GM18909 (cell line): ENCODE data around the gene TAAR8.
"Not testable (repeated sequence)": the region's sequence is repeated elsewhere in the genome, so short reads cannot be mapped to it uniquely, and the experiment has no call there.

Experiments used
- ATAC-seq: cut with Tn5 transposase; IDR thresholded peaks from one replicate; pipeline ENCODE4 v1.9.1; 2021; ENCODE audit warnings: mild to moderate bottlenecking; ENCODE audit not compliant: unreplicated experiment, poor library complexity

The TAAR8 gene

GRCh38 chr6:132552372-132552771 is at the start of gene TAAR8:
Gene TAAR8, plus strand, starts transcription at chr6:132552672. Its CDS starts 21 bp downstream, at chr6:132552693.
- no peak for ATAC-seq

- no peak for ATAC-seq
Observed at GRCh38 chr6:132504757-132505156, 47.7 kb upstream of the TAAR8 start.

- peak; percentile 45 for ATAC-seq
Observed at GRCh38 chr6:132505158-132505557, 47.3 kb upstream of the TAAR8 start.

GRCh38 chr6:132506461-132506860 is 46.0 kb upstream of the TAAR8 start:
- ATAC-seq = peak; percentile 28

- no peak for ATAC-seq
Observed at GRCh38 chr6:132506869-132507808, 45.3 kb upstream of the TAAR8 start.

- no peak for ATAC-seq
Observed at GRCh38 chr6:132511210-132511830, 41.2 kb upstream of the TAAR8 start.

GRCh38 chr6:132511831-132512220 is 40.6 kb upstream of the TAAR8 start:
- ATAC-seq = peak; percentile 31

GRCh38 chr6:132512342-132512637 is 40.2 kb upstream of the TAAR8 start:
- ATAC-seq = no peak

GRCh38 chr6:132512638-132513632 is 39.5 kb upstream of the TAAR8 start, which contains the start of gene STX7:
Gene STX7, minus strand, starts transcription at chr6:132513116. Its CDS starts 9,586 bp downstream, at chr6:132503530.
- peak; percentile 91 for ATAC-seq

- no peak for ATAC-seq
Observed at GRCh38 chr6:132513831-132514545, 38.5 kb upstream of the TAAR8 start.

GRCh38 chr6:132515386-132515785 is 37.1 kb upstream of the TAAR8 start:
- no peak for ATAC-seq

- no peak for ATAC-seq
Observed at GRCh38 chr6:132520953-132521352, 31.5 kb upstream of the TAAR8 start.

- ATAC-seq = no peak
Observed at GRCh38 chr6:132524646-132525045, 27.8 kb upstream of the TAAR8 start.

- ATAC-seq = no peak
Observed at GRCh38 chr6:132525866-132526265, 26.6 kb upstream of the TAAR8 start.

- no peak for ATAC-seq
Observed at GRCh38 chr6:132526461-132526860, 26.0 kb upstream of the TAAR8 start.

GRCh38 chr6:132527791-132528190 is 24.7 kb upstream of the TAAR8 start:
- no peak for ATAC-seq

- peak; percentile 77 for ATAC-seq
Observed at GRCh38 chr6:132530293-132530974, 22.0 kb upstream of the TAAR8 start.

- ATAC-seq = not testable (repeated sequence)
Observed at GRCh38 chr6:132534546-132534945, 17.9 kb upstream of the TAAR8 start.

GRCh38 chr6:132537145-132537544 is 15.3 kb upstream of the TAAR8 start:
- ATAC-seq = no peak
